ENCODE data around the gene MICALL2. TPM values are rescaled to one million over a fixed set of nuclear protein-coding genes. Genes with fewer than 3 reads are reported as not detected.

Gene MICALL2
- total RNA-seq, 1 donor from 2014 or later = 1.8 TPM

Other genes with a start within 250 kb of the MICALL2 start
- gene UNCX, start 226.6 kb downstream of the MICALL2 start, total RNA-seq = not detected in 2 replicates
- gene INTS1, start 44.9 kb upstream of the MICALL2 start, total RNA-seq = 89.5 and 94.3 TPM in 2 replicates
- 42.9 and 45.5 TPM in 2 replicates for gene MAFK, start 71.2 kb upstream of the MICALL2 start, total RNA-seq
- gene TMEM184A, start 96.7 kb upstream of the MICALL2 start, total RNA-seq = not detected in 2 replicates
- 58.0 and 58.5 TPM in 2 replicates for gene PSMG3, start 110.6 kb upstream of the MICALL2 start, total RNA-seq
- gene ELFN1, start 210.8 kb upstream of the MICALL2 start, total RNA-seq = not detected in 2 replicates